ENCODE results near the gene NDUFV3. TPM values are rescaled to one million over a fixed set of nuclear protein-coding genes. Genes with fewer than 3 reads are reported as not detected.
A peak's percentile ranks its signal among the peaks of the same experiment; 100 is the strongest.

Gene NDUFV3
- polyA plus RNA-seq, 1 of the 3 experiments (the other 2 are of a cell fraction) = 32.9 TPM

GRCh38 chr21:42862774-42863503, 30.2 kb upstream of the NDUFV3 start (continued):
- no peak for TF ChIP-seq USF1 (IDR thresholded peaks at IDR 0.05; ENCODE audit: borderline replicate concordance, low read depth)

- WGBS (ENCODE audit: low lambda C conversion rate) = 89% methylated on average over 13 of the region's 13 CpGs
- Histone ChIP-seq H3F3A (replicated peaks; ENCODE audit: insufficient read depth) (no peaks in the 10 kb centered on the region), H3K9me2 (no peaks in the 10 kb centered on the region), H3K27me3 (ENCODE audit: insufficient read depth) (no peaks in the 10 kb centered on the region), H3K27ac (ENCODE audit: low read depth in 2 of 2, low read length in 1 of 2) (no peak overlapping the region; a peak in 1 of 4 replicates), H3K36me3 (replicated peaks in 1 of 2; ENCODE audit: control insufficient read depth in 1 of 2, insufficient read depth in 2 of 2, low read length in 1 of 2) (peaks cover 5 to 71% of the 10 kb centered on the region in 2 experiments), H3K9me3 (no peaks in the 10 kb centered on the region), H4K20me1 (ENCODE audit: insufficient read depth) (peaks cover 27% of the 10 kb centered on the region), H3K9ac (no peak overlapping the region), H3K4me2 (no peak overlapping the region), H3K4me3 (ENCODE audit: low read depth in 2 of 2, low read length in 1 of 2) (no peak overlapping the region), H3K4me1 (ENCODE audit: control insufficient read depth in 1 of 2, insufficient read depth in 2 of 2, low read depth in 1 of 2, low read length in 1 of 2) (peaks cover 0 to 25% of the 10 kb centered on the region in 2 experiments; a peak in 1 of 4 replicates), H3K79me2 (ENCODE audit: insufficient read depth) (peaks cover 58% of the 10 kb centered on the region), H2AFZ (ENCODE audit: low read depth) (no peak overlapping the region)
- no peak for TF ChIP-seq POLR2AphosphoS5 (IDR thresholded peaks at IDR 0.05; ENCODE audit: low read depth, low read length)
- no peak for TF ChIP-seq GABPA (IDR thresholded peaks at IDR 0.05; ENCODE audit: low read depth)
- DNase-seq = no peak
- POLR2A ChIA-PET = no interaction called here
- CTCF ChIA-PET = interaction anchor here (0.7 to 2.3 kb wide), 2 partner anchors 12 to 270 kb away, joined by 3 to 6 read pairs; no protein-coding TSS in a partner anchor
Measured at GRCh38 chr21:42863504-42863870, 29.6 kb upstream of the NDUFV3 start.

DNA sequence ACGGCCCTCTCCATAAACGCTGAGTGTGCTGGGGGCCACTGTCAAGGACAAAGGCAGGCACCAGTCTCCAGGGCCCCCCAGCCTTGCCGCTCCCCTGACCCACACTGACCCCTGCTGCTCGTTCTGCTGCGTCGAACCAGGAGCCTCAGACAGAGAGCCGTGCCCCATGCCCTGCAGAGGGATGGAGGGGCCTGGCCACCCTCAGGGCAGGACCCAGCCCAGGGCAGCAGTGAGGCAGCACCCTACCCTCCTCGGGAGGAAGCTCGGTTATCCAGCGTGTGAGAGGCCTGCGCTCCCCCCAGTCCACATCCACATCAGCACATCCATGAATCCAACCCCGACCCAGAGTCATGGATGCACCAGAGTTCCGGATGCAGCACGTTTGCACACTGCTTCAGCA, 28.8 kb upstream of the NDUFV3 start:
- POLR2A ChIA-PET = no interaction called here
- TF ChIP-seq MXI1 (IDR thresholded peaks at IDR 0.05; ENCODE audit: low read depth, low read length) (no peak), POLR2AphosphoS5 (IDR thresholded peaks at IDR 0.05; ENCODE audit: low read depth, low read length) (no peak), EZH2phosphoT487 (IDR thresholded peaks at IDR 0.05; ENCODE audit: borderline replicate concordance, low read depth) (no peak), MEF2A (IDR thresholded peaks at IDR 0.05; ENCODE audit: borderline replicate concordance, low read depth) (no peak), FOXM1 (IDR thresholded peaks at IDR 0.05; ENCODE audit: low read depth) (no peak), RFX5 (IDR thresholded peaks at IDR 0.05; ENCODE audit: low read length) (no peak), MAX (IDR thresholded peaks at IDR 0.05; ENCODE audit: low read depth) (no peak), FOSL2 (IDR thresholded peaks at IDR 0.05; ENCODE audit: borderline replicate concordance, low read depth) (no peak), TEAD4 (IDR thresholded peaks at IDR 0.05; ENCODE audit: borderline replicate concordance, insufficient read depth) (no peak), NFIC (IDR thresholded peaks at IDR 0.05; ENCODE audit: borderline replicate concordance) (no peak), EP300 (IDR thresholded peaks at IDR 0.05; ENCODE audit: borderline replicate concordance in 1 of 2, low read depth in 1 of 2, low read length in 1 of 2) (no peak), USF1 (IDR thresholded peaks at IDR 0.05; ENCODE audit: borderline replicate concordance, low read depth) (no peak), RAD21 (IDR thresholded peaks at IDR 0.05; ENCODE audit: low read length) (no peak; the same call in 1 of the 2 replicates), ZBTB33 (IDR thresholded peaks at IDR 0.05; ENCODE audit: borderline replicate concordance, low read depth) (no peak), CHD2 (IDR thresholded peaks at IDR 0.05; ENCODE audit: low read length, partially characterized antibody) (no peak), ELF1 (IDR thresholded peaks at IDR 0.05) (no peak), GATA2 (CRISPR knock-in tag; IDR thresholded peaks at IDR 0.05) (no peak)
- TF ChIP-seq, protein P1, sequence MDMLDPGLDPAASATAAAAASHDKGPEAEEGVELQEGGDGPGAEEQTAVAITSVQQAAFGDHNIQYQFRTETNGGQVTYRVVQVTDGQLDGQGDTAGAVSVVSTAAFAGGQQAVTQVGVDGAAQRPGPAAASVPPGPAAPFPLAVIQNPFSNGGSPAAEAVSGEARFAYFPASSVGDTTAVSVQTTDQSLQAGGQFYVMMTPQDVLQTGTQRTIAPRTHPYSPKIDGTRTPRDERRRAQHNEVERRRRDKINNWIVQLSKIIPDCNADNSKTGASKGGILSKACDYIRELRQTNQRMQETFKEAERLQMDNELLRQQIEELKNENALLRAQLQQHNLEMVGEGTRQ (IDR thresholded peaks at IDR 0.05; ENCODE audit: borderline replicate concordance, low read depth, low read length) = no peak
- CTCF ChIA-PET = interaction anchor here (0.7 to 2.3 kb wide), 3 partner anchors 12 to 271 kb away, joined by 3 to 6 read pairs (median 3); no protein-coding TSS in a partner anchor
- Histone ChIP-seq H3K4me2 (no peak overlapping the region), H3K79me2 (ENCODE audit: insufficient read depth) (peaks cover 66% of the 10 kb centered on the region), H3F3A (replicated peaks; ENCODE audit: insufficient read depth) (no peaks in the 10 kb centered on the region), H3K27ac (ENCODE audit: low read depth in 2 of 2, low read length in 1 of 2) (peak overlapping the region in 1 of 2 experiments; percentile 77; a peak in 2 of 4 replicates), H3K9me3 (no peaks in the 10 kb centered on the region), H4K20me1 (ENCODE audit: insufficient read depth) (peaks cover 30% of the 10 kb centered on the region), H2AFZ (ENCODE audit: low read depth) (no peak overlapping the region), H3K4me1 (ENCODE audit: control insufficient read depth in 1 of 2, insufficient read depth in 2 of 2, low read depth in 1 of 2, low read length in 1 of 2) (peaks cover 0 to 25% of the 10 kb centered on the region in 2 experiments; a peak in 1 of 4 replicates), H3K36me3 (replicated peaks in 1 of 2; ENCODE audit: control insufficient read depth in 1 of 2, insufficient read depth in 2 of 2, low read length in 1 of 2) (peaks cover 13 to 72% of the 10 kb centered on the region in 2 experiments), H3K9me2 (no peaks in the 10 kb centered on the region), H3K4me3 (ENCODE audit: low read depth in 2 of 2, low read length in 1 of 2) (no peak overlapping the region), H3K9ac (no peak overlapping the region), H3K27me3 (ENCODE audit: insufficient read depth) (no peaks in the 10 kb centered on the region)
- 68% methylated on average over 4 of the region's 14 CpGs for WGBS (ENCODE audit: low lambda C conversion rate)
- DNase-seq = peak; percentile 54

Data from SK-N-SH (cell line).